Heart left ventricle (tissue), 13 donors: ENCODE measurements around the gene METRN.

Source experiments
- POLR2A ChIP-seq, 2 donors: fragments of 450-650 bp; IDR thresholded peaks; one replicate each; pipeline ENCODE4 v1.6.1; 2017; ENCODE audit warnings: antibody characterized with exemption in 2 of 2, mild to moderate bottlenecking in 2 of 2, moderate library complexity in 2 of 2
- TF ChIP-seq, protein P1 (sequence below), 12 donors: fragments of 200-600 bp; sonication (generic) in 4 of 12; IDR thresholded peaks; one replicate each; pipeline versions ENCODE4 v1.5.0 to v1.8.0; 2018 to 2022; ENCODE audit warnings: antibody characterized with exemption in 12 of 12, mild to moderate bottlenecking in 5 of 12
- donor health status: ischemic (EF 13 %, LVEDD 7.1; RV severe dilation, severe dysfunction).
- donor health status: DM: no; HTN: yes; CAD: no.
- donor health status: DM: no; HTN: no; CAD: no.
- donor health status: ischemic (EF 25% LVEDD 6.9; RV normal size, moderate dysfunction).
- donor health status: ischemic (EF 25% LVEDD 5.7; RV mildly dilated, moderate dysfunction).
- donor health status: ischemic (EF 35%, LVEDD 5.7; RV mildly dilated, moderate dysfunction).
- donor health status: nonischemic (EF 11% LVEDD 7.7; RV severe dilation, severe dysfunction).
- donor health status: DM: yes; HTN: yes; CAD: no.
- donor health status: PGD.
- donor health status: ischemic (EF 29% LVEDD 5.4; RV normal size, mild dysfunction).
- donor health status: nonischemic (EF 23%, LVEDD 6.1; RV moderate dilation, normal function).

GRCh38 chr16:746637-747036 is 31.7 kb downstream of the METRN start:
- TF ChIP-seq, protein P1, sequence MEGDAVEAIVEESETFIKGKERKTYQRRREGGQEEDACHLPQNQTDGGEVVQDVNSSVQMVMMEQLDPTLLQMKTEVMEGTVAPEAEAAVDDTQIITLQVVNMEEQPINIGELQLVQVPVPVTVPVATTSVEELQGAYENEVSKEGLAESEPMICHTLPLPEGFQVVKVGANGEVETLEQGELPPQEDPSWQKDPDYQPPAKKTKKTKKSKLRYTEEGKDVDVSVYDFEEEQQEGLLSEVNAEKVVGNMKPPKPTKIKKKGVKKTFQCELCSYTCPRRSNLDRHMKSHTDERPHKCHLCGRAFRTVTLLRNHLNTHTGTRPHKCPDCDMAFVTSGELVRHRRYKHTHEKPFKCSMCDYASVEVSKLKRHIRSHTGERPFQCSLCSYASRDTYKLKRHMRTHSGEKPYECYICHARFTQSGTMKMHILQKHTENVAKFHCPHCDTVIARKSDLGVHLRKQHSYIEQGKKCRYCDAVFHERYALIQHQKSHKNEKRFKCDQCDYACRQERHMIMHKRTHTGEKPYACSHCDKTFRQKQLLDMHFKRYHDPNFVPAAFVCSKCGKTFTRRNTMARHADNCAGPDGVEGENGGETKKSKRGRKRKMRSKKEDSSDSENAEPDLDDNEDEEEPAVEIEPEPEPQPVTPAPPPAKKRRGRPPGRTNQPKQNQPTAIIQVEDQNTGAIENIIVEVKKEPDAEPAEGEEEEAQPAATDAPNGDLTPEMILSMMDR (IDR thresholded peaks at IDR 0.05): no peak
- TF ChIP-seq POLR2A (IDR thresholded peaks at IDR 0.05): no peak
